ENCODE measurements around the gene TTLL4.
A peak's percentile ranks its signal among the peaks of the same experiment; 100 is the strongest.

Gene TTLL4

GRCh38 chr2:218716070-218716469, 5.4 kb downstream of the TTLL4 start:
- no peak for DNase-seq

- DNase-seq: no peak
Measured at GRCh38 chr2:218717262-218717661, 6.6 kb downstream of the TTLL4 start.

GRCh38 chr2:218718058-218718457, 7.4 kb downstream of the TTLL4 start:
- DNase-seq: no peak

- no peak for DNase-seq
Measured at GRCh38 chr2:218719457-218719856, 8.8 kb downstream of the TTLL4 start.

GRCh38 chr2:218720048-218721041, 9.7 kb downstream of the TTLL4 start:
- no peak for DNase-seq

GRCh38 chr2:218721488-218721887, 10.9 kb downstream of the TTLL4 start:
- no peak for DNase-seq

- no peak for DNase-seq
Measured at GRCh38 chr2:218721934-218722333, 11.3 kb downstream of the TTLL4 start.

- DNase-seq: no peak
Measured at GRCh38 chr2:218722419-218722818, 11.8 kb downstream of the TTLL4 start.

GRCh38 chr2:218722876-218723785, 12.5 kb downstream of the TTLL4 start:
- no peak for DNase-seq

GRCh38 chr2:218726004-218726574, 15.5 kb downstream of the TTLL4 start:
- no peak for DNase-seq

GRCh38 chr2:218727502-218728165, 17.0 kb downstream of the TTLL4 start:
- peak; percentile 3 for DNase-seq

- DNase-seq: no peak
Measured at GRCh38 chr2:218729640-218730039, 19.0 kb downstream of the TTLL4 start.

- no peak for DNase-seq
Measured at GRCh38 chr2:218732052-218732760, 21.6 kb downstream of the TTLL4 start.

GRCh38 chr2:218732761-218733158, 22.1 kb downstream of the TTLL4 start:
- DNase-seq: no peak

- DNase-seq: no peak
Measured at GRCh38 chr2:218733171-218734021, 22.8 kb downstream of the TTLL4 start.

- DNase-seq: no peak
Measured at GRCh38 chr2:218734190-218734975, 23.7 kb downstream of the TTLL4 start.

- DNase-seq: no peak
Measured at GRCh38 chr2:218736531-218736930, 25.9 kb downstream of the TTLL4 start.

- DNase-seq: no peak
Measured at GRCh38 chr2:218743068-218743467, 32.4 kb downstream of the TTLL4 start.

GRCh38 chr2:218744615-218745014, 34.0 kb downstream of the TTLL4 start:
- DNase-seq: no peak

GRCh38 chr2:218745160-218745558, 34.5 kb downstream of the TTLL4 start:
- no peak for DNase-seq

Measured in COR-L47 (cell line).